ENCODE results near the gene CADM2.

GRCh38 chr3:85912980-85913379 is 954.2 kb downstream of the CADM2 start:
- TF ChIP-seq, protein P1, sequence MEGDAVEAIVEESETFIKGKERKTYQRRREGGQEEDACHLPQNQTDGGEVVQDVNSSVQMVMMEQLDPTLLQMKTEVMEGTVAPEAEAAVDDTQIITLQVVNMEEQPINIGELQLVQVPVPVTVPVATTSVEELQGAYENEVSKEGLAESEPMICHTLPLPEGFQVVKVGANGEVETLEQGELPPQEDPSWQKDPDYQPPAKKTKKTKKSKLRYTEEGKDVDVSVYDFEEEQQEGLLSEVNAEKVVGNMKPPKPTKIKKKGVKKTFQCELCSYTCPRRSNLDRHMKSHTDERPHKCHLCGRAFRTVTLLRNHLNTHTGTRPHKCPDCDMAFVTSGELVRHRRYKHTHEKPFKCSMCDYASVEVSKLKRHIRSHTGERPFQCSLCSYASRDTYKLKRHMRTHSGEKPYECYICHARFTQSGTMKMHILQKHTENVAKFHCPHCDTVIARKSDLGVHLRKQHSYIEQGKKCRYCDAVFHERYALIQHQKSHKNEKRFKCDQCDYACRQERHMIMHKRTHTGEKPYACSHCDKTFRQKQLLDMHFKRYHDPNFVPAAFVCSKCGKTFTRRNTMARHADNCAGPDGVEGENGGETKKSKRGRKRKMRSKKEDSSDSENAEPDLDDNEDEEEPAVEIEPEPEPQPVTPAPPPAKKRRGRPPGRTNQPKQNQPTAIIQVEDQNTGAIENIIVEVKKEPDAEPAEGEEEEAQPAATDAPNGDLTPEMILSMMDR (conservative IDR thresholded peaks at IDR 0.05; ENCODE audit: low read depth in 2 of 2), result no peak
- TF ChIP-seq EZH2 (IDR thresholded peaks at IDR 0.05; ENCODE audit: low read depth, unreplicated experiment) (no peak), EZH2phosphoT487 (IDR thresholded peaks at IDR 0.05; ENCODE audit: unreplicated experiment) (no peak), CREB1 (CRISPR knock-in tag; IDR thresholded peaks at IDR 0.05; ENCODE audit: low read depth) (no peak), POLR2AphosphoS5 (IDR thresholded peaks at IDR 0.05; ENCODE audit: low read depth) (no peak), JUNB (IDR thresholded peaks at IDR 0.05; ENCODE audit: unreplicated experiment) (no peak), ETS1 (IDR thresholded peaks at IDR 0.05) (no peak), STAT1 (IDR thresholded peaks at IDR 0.05; ENCODE audit: unreplicated experiment) (no peak), NANOG (IDR thresholded peaks at IDR 0.05; ENCODE audit: borderline replicate concordance) (no peak), ZNF331 (CRISPR knock-in tag; IDR thresholded peaks at IDR 0.05; ENCODE audit: low read depth) (no peak), ZNF462 (CRISPR knock-in tag; IDR thresholded peaks at IDR 0.05) (no peak), ZNF114 (CRISPR knock-in tag; IDR thresholded peaks at IDR 0.05) (no peak)
- TF ChIP-seq, protein P2, sequence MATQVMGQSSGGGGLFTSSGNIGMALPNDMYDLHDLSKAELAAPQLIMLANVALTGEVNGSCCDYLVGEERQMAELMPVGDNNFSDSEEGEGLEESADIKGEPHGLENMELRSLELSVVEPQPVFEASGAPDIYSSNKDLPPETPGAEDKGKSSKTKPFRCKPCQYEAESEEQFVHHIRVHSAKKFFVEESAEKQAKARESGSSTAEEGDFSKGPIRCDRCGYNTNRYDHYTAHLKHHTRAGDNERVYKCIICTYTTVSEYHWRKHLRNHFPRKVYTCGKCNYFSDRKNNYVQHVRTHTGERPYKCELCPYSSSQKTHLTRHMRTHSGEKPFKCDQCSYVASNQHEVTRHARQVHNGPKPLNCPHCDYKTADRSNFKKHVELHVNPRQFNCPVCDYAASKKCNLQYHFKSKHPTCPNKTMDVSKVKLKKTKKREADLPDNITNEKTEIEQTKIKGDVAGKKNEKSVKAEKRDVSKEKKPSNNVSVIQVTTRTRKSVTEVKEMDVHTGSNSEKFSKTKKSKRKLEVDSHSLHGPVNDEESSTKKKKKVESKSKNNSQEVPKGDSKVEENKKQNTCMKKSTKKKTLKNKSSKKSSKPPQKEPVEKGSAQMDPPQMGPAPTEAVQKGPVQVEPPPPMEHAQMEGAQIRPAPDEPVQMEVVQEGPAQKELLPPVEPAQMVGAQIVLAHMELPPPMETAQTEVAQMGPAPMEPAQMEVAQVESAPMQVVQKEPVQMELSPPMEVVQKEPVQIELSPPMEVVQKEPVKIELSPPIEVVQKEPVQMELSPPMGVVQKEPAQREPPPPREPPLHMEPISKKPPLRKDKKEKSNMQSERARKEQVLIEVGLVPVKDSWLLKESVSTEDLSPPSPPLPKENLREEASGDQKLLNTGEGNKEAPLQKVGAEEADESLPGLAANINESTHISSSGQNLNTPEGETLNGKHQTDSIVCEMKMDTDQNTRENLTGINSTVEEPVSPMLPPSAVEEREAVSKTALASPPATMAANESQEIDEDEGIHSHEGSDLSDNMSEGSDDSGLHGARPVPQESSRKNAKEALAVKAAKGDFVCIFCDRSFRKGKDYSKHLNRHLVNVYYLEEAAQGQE (IDR thresholded peaks at IDR 0.05; ENCODE audit: unreplicated experiment), result no peak
